Medulla oblongata (tissue), 1 donor: ENCODE data around the gene DOCK10.

Experiments used
- DNase-seq: peaks from one replicate; pipeline ENCODE4 v3.0.0-alpha.2; 2015; ENCODE audit errors: extremely low spot score

Gene DOCK10

DNA sequence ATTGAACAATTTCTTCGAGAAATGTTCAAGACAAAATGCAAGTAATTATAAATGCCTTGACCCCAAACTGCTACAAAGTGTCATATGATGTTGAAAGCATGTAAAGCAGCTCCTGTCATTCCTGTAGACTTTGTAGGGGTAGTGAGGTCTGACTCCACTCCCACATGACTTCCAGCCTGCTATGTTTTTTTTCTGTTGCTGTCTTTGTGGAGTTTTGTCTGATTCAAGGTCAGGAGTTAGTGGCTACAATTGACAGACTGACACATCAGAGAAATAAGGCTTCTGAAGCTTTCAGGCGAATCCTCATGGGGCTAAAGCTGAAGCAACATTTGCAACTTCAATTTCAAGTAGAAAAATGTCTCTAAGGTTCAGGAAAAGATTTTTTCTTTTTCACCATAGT, 262.2 kb downstream of the DOCK10 start:
- DNase-seq = no peak

DNA sequence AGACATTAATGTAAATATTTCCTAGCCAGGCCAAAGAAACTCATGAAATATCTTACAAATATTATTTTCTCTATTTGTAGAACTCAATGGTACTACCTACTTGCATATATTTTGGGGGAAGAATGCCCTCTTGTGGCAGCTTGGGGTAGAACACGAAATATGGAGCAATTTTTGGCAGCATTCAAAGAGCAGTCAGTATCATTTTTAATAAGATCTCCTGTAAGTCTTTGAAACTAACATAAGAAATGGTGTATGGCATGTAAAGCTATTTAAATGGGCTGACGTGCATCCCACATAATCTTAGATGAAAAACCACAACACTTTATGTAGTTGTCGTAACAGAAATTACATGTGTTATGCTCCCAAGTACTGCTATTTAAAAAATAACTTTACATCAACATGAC, 263.8 kb downstream of the DOCK10 start:
- DNase-seq = peak; percentile 80

DNA sequence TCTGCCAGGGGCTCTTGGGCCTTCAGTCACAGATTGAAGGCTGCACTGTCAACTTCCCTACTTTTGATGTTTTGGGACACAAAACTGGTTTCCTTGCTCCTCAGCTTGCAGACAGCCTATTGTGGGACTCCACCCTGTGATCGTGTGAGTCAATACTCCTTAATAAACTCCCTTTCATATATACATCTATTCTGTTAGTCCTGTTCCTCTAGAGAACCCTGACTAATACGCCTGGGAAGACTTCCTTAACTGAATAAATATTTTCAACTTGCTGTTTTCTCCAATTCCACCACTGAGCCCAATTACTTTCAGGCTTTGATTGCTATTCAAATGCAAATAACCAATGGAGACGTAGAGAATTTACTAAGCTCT, 264.7 kb downstream of the DOCK10 start:
- no peak for DNase-seq

DNA sequence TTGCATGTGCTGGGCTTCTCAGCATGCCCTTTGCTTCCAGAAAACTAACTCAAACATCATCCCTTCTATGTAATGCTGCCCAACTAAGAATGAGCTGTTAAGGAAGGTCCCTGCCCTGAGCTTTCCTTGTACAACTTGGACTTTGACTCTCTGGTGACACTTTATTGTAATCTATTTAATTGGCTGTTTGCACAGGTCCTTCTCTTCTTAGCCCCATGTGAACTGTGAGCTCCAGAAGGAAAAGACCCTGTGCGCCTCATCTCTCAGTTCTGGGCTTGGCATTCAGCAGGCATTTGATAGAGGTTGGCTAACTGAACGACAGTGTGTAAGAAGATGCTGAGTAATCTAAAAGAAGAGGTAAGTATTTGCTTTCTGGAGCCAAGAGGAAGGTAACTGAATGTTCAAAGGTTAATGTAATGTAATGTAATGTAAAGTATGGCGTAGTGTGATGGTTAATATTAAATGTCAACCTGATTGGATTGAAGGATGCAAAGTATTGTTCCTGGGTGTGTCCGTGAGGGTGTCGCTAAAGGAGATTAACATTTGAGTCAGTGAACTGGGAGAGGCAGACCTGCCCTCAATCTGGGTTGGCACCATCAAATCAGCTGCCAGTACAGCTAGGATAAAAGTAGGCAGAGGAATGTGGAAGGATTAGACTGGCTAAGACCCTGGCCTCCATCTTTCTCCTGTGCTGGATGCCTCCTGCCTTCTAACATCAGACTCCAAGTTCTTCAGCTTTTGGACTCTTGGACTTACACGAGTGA, 265.3 kb downstream of the DOCK10 start:
- DNase-seq = no peak

- no peak for DNase-seq
These were observed 266.6 kb downstream of the DOCK10 start for GRCh38 chr2:224775647-224776046.

- DNase-seq = no peak
These were observed 267.5 kb downstream of the DOCK10 start for GRCh38 chr2:224774735-224775134.

DNA sequence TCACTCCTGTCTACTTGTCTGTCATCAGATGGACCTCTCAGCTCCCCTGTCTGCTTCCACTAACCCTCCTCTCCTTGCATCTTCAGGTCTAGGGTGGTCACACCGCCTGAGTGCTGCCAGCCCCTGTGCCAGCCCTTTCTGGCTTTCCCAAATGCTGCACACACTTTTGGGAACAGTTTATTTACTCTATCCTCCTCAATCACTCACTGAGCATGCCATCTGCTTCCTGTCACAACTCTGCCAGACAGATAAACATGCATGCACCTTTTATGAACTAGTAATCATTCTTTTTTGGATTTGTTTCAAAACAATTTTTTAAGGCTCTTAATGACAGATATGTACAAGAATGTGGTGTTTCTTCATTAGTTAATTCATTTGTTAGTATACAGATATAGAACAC, 269.8 kb downstream of the DOCK10 start:
- no peak for DNase-seq

DNA sequence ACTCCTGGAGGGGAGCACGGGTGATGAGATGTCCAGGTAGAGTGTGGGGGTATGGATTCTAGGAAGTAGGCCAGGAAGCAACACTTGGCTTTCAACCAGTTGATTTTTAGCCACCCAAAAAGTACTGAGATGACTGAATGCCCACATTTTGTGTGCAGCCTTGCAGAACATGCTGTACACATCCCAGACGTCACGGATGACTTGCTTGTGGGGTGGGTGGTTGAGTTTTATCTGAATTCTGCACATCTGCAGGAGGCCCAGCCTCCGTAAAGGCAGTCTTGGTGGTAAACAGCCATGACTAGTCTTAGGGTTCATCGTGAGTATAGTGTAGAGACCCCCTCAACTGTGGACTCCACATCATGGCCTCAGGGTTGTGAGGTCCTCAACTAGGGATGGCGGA, 272.8 kb downstream of the DOCK10 start:
- DNase-seq = no peak

DNA sequence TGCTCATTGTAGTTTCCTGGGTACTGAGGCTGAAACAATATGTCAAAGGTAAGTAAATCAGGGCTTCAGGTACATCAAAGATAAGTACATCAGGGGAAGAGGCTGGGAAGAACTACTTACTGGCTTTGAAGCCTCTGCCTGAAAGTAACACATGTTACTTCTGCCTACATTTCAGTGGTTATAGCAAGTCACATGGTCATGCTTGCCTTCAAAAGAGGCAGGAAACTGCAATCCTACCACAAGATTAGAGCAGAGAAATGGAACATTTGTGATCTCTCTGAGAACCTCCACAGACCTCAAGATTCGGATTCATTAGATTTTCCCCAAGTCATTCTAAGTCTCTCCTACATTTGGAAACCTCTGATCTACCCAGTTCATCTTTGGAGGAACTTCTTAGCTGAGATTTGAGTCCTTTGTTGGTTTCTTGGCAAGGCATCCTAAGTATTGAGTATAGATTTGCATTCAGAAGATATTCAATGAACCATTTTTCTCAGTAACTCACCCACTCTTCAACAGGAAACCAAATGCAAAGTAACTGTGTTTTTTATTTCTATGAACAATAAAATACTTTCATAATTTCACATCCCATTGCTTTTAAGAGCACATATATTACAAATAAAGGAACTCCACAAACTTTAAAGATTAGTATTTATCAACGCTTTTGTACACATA, 277.6 kb downstream of the DOCK10 start:
- DNase-seq = no peak

- no peak for DNase-seq
These were observed 284.2 kb downstream of the DOCK10 start for GRCh38 chr2:224757934-224758548.

DNA sequence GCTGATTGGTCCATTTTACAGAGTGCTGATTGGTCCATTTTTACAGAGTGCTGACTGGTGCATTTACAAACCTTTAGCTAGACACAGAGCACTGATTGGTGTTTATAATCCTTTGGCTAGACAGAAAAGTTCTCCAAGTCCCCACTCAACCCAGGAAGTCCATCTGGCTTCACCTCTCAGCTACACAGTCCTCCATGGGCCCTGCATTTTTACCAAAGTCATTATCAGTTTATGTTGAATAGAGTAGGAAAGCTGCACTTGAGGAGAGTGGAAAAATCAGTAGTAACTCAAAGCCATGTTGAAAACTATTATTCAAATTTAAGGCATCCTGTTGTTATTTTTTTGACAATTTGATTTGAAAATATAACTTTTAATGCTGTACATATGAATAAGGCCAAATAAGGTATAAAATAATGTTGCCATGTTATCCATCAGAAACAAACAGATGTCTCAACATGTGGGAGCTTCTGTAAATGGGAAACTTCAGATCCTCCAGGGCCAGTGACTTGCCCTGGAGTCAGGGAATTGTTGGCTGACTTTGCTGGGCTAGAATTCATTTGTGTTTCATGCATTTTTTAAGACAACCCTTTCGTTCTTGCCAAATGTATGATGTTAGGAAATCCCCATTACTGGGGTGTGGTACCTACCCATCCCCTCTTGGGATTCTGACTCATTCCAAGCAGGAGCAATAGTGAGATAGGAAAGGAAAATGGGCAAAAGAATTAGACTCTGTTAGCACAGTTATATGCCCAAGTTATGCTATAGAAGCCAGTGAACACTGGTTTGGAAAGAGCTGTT, 288.3 kb downstream of the DOCK10 start:
- no peak for DNase-seq

DNA sequence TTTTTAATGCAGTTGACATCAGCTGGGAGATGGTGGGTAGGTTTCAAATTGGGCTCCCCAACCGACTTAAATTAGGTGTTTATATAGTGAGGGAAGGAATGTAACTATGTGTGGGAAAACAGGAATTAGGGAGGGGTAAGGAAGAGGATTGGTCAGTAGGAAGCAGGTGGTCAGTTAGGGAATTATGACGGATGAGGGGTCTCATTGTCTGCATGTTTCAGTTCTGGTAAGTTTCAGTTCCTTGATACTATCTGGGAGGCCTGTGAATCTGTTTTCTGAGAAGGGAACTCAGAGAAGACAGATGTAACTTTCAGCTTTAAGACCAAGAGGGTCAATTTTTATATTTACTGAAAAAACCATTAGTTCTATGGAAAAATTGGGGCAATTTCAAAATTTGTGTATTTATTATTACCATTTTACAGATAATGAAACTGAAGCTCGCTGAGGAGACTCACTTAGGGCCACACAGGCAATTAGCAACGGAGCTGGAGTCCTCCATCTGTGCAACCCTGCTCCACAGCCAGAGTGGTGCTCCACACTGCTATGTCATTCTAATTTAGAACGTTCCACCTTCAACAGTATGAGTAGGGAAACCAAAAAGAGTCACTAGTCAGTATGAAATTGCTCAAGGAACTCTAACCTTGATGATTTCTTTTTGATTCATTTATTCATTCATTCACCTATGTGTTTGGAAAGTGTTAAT, 290.1 kb downstream of the DOCK10 start:
- DNase-seq = no peak

DNA sequence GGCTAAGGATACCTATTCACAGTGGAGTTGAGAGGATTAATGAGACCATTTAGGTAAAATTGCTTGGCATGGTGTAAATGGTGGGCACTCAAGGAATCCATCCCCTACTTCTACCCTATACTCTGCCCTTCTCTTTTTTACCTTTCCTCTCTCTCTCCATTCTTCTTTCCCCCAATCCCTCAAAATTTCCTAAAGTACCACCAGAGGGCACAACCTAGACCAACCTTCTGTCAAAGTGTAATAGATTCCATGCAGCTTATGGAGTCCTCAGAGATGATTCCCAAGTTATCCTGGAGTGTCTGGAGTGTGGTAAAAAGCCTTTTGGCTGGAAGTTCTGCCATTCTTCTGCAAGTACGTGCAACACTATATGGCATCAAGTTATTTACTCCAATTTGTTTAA, 293.1 kb downstream of the DOCK10 start:
- DNase-seq = no peak

DNA sequence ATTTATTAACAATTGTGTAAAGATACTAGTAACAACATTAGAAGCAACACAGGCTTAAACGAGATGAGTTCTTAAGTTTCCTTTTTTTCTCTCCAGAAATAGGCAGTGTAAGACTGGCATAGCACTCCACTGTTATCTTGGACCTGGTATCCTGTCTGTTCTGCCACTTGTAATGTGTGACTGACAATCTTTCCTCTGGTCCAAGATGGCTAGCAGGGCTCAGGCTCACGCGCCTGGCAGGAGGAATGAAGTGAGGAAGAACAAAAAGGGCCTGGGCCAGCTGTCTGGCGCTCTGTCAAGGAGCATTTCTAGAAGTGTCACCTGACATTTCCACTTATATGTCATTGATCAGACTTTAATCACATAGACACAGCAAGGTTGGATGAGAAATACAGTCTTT, 294.5 kb downstream of the DOCK10 start:
- no peak for DNase-seq

DNA sequence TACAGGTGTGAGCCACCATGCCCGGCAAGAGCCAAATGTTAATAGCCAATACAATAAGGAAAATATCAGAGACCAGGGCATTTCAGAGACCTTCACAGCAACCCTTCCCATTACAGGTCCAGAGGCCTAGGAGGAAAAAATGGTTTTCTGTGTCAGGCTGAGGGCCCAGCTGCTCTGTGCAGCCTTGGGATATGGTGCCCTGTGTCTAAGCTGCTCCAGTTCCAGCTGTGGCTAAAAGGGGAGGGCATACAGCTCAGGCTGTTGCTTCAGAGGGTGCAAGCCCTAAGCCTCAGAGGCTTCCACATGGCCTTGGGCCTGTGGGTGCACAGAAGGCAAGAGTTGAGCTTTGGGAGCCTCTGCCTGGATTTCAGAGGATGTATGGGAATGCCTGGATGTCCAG, 306.0 kb downstream of the DOCK10 start:
- DNase-seq = no peak

DNA sequence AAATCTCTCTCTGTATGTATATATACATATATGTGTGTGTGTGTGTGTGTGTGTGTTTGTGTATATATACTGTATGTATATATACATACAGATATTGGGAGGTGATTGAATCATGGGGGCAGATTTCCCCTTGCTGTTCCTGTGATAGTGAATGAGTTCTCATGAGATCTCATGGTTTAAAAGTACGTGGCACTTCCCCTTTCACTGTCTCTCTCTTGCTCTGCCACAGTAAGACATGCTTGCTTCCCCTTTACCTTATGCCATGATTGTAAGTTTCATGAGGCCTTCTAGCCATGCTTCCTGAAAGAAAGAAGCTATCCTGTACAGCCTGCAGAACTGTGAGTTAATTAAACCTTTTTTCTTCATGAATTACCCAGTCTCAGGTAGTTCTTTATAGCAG, 307.3 kb downstream of the DOCK10 start:
- DNase-seq = no peak

GRCh38 chr2:224731665-224732064, 310.6 kb downstream of the DOCK10 start:
- DNase-seq = no peak

DNA sequence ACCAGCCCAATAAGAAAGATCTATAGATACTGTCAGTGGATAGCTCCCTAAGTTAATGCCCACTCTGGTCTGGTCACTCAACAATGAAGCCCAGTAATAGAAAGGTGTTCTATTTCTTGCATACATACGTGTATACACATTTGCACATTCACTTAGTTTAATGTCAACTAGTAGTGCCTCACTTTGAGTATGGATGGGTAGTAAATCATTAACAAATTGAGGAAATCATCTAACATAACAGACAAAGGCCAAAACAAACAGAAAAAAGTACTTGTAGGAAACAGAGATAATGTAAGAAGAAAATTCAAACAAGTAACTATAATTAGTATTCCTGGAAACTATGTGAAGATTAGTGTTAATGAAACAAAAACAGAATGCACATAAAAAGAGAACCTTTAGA, 312.8 kb downstream of the DOCK10 start:
- DNase-seq = no peak

- DNase-seq = no peak
These were observed 317.9 kb downstream of the DOCK10 start for GRCh38 chr2:224724331-224724730.

- no peak for DNase-seq
These were observed 318.6 kb downstream of the DOCK10 start for GRCh38 chr2:224723586-224724217.

- no peak for DNase-seq
These were observed 319.5 kb downstream of the DOCK10 start for GRCh38 chr2:224722770-224723169.
